BE2C (cell line): ENCODE results near the gene ZNF800. TPM values are rescaled to one million over a fixed set of nuclear protein-coding genes. Genes with fewer than 3 reads are reported as not detected.
"Not testable (repeated sequence)": the region's sequence is repeated elsewhere in the genome, so short reads cannot be mapped to it uniquely, and the experiment has no call there.

ENCODE experiments used
- DNase-seq: peaks from one replicate; pipeline ENCODE4 v3.0.0-alpha.2; 2020
- H3K27me3 ChIP-seq: fragments of 250-450 bp; sonication (Bioruptor Pico); 2 replicates; pipeline ENCODE4 v1.5.1; 2020; ENCODE audit warnings: mild to moderate bottlenecking
- H3K36me3 ChIP-seq: fragments of 250-450 bp; sonication (Bioruptor Pico); 2 replicates; pipeline ENCODE4 v1.5.1; 2020; ENCODE audit warnings: mild to moderate bottlenecking
- H3K4me1 ChIP-seq: fragments of 250-450 bp; sonication (Bioruptor Pico); 2 replicates; pipeline ENCODE4 v1.5.1; 2020
- H3K4me3 ChIP-seq: 2 replicates; pipeline ENCODE4 v1.5.1; 2011; ENCODE audit warnings: low read depth, low read length
- H3K9me3 ChIP-seq: fragments of 250-450 bp; sonication (Bioruptor Pico); 2 replicates; pipeline ENCODE4 v1.5.1; 2020
- polyA plus RNA-seq: library from polyadenylated mRNA; unstranded; fragments of >200 nt; gene quantifications from one replicate; pipeline ENCODE4 v1.2.1, GENCODE V29; 2012; ENCODE audit warnings: low read depth, missing spikeins; ENCODE audit not compliant: insufficient read length, insufficient read depth
- TF ChIP-seq, protein P1 (sequence below): IDR thresholded peaks from 2 replicates; pipeline ENCODE4 v1.5.1; 2012; ENCODE audit warnings: mild to moderate bottlenecking, low read depth, low read length

Gene ZNF800
- polyA plus RNA-seq: 8.3 TPM

GRCh38 chr7:127392566-127393367, at the start of gene ZNF800:
ZNF800 (minus strand) TSS chr7:127392708; CDS start chr7:127391557, 1,151 bp downstream.
- TF ChIP-seq, protein P1, sequence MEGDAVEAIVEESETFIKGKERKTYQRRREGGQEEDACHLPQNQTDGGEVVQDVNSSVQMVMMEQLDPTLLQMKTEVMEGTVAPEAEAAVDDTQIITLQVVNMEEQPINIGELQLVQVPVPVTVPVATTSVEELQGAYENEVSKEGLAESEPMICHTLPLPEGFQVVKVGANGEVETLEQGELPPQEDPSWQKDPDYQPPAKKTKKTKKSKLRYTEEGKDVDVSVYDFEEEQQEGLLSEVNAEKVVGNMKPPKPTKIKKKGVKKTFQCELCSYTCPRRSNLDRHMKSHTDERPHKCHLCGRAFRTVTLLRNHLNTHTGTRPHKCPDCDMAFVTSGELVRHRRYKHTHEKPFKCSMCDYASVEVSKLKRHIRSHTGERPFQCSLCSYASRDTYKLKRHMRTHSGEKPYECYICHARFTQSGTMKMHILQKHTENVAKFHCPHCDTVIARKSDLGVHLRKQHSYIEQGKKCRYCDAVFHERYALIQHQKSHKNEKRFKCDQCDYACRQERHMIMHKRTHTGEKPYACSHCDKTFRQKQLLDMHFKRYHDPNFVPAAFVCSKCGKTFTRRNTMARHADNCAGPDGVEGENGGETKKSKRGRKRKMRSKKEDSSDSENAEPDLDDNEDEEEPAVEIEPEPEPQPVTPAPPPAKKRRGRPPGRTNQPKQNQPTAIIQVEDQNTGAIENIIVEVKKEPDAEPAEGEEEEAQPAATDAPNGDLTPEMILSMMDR: no peak
- peak within 1 kb of the TSS; percentile 89 for H3K4me3 ChIP-seq
- DNase-seq: peak; percentile 94
- peaks cover 18% of the 10 kb centered on the region for H3K36me3 ChIP-seq
- peaks cover 3% of the 10 kb centered on the region for H3K4me1 ChIP-seq
- H3K9me3 ChIP-seq: no peaks in the 10 kb centered on the region
- H3K27me3 ChIP-seq: no peaks in the 10 kb centered on the region

DNA sequence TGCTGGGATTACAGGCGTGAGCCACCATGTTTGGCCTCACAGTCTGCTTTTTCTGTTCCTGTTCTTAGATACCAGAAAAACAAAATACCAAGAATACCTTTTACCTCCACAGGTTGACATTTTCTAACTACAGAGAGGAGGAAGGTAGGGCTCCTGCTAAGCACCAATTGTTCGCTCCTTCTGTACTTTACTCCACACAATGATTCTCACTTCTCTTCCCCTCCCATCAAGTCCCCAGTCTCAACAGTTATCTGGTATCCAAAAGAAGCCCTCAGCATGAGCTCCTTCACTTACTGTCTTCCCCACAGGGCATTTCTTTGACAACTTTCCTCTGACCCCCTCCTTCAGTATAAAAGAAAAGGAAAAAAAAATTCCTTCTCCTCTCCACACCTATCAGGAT, 47.7 kb upstream of the ZNF800 start:
- no peaks in the 10 kb centered on the region for H3K4me1 ChIP-seq
- H3K36me3 ChIP-seq: no peaks in the 10 kb centered on the region
- no peak overlapping the region for H3K4me3 ChIP-seq
- TF ChIP-seq, protein P1: no peak
- H3K9me3 ChIP-seq: no peaks in the 10 kb centered on the region
- DNase-seq: no peak
- peaks cover 3% of the 10 kb centered on the region; the same call in 1 of the 2 replicates for H3K27me3 ChIP-seq

DNA sequence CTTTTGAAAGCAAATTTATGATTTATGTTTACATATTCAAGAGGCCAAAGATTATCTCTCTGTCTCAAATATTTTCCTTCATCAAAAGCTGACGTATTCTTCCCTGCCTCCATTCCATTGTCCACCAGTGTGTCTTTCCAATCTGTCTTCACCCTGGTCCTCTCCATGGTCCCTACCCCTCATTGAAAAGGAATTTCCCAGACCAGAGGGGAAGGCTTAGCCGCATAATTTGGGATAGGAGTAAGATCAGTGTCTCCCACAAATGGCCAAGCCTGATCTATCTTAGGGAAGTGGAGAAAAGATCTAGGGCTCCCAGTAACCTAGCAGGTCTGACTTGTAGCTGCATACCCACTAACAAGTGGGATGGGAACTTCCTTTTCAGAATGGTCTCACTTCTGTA, 46.3 kb upstream of the ZNF800 start:
- Histone ChIP-seq H3K9me3 (no peaks in the 10 kb centered on the region), H3K27me3 (peaks cover 3% of the 10 kb centered on the region; the same call in 1 of the 2 replicates), H3K4me3 (no peak overlapping the region), H3K36me3 (no peaks in the 10 kb centered on the region), H3K4me1 (no peaks in the 10 kb centered on the region)
- TF ChIP-seq, protein P1: no peak
- DNase-seq: no peak

GRCh38 chr7:127437837-127438236, 45.3 kb upstream of the ZNF800 start:
- H3K4me1 ChIP-seq: no peaks in the 10 kb centered on the region
- H3K27me3 ChIP-seq: peaks cover 3% of the 10 kb centered on the region; the same call in 1 of the 2 replicates
- no peaks in the 10 kb centered on the region for H3K36me3 ChIP-seq
- TF ChIP-seq, protein P1: no peak
- H3K4me3 ChIP-seq: no peak overlapping the region
- H3K9me3 ChIP-seq: no peaks in the 10 kb centered on the region
- DNase-seq: no peak

GRCh38 chr7:127437241-127437640, 44.7 kb upstream of the ZNF800 start:
- Histone ChIP-seq H3K36me3 (no peaks in the 10 kb centered on the region), H3K9me3 (no peaks in the 10 kb centered on the region), H3K4me1 (no peaks in the 10 kb centered on the region), H3K27me3 (peaks cover 3% of the 10 kb centered on the region; the same call in 1 of the 2 replicates), H3K4me3 (no peak overlapping the region)
- DNase-seq: no peak
- TF ChIP-seq, protein P1: no peak

- not testable (repeated sequence) for H3K4me3 ChIP-seq, H3K4me1 ChIP-seq, H3K36me3 ChIP-seq, H3K9me3 ChIP-seq, H3K27me3 ChIP-seq, DNase-seq
Observed at GRCh38 chr7:127429281-127429680, 36.8 kb upstream of the ZNF800 start.
